ENCODE measurements around the gene BCKDK. TPM values are rescaled to one million over a fixed set of nuclear protein-coding genes. Genes with fewer than 3 reads are reported as not detected.
"Not testable (repeated sequence)": the region's sequence is repeated elsewhere in the genome, so short reads cannot be mapped to it uniquely, and the experiment has no call there.

The BCKDK gene
- total RNA-seq, 4 donors from 2014 or later = 60.7 to 85.3 (median 78.6) TPM

DNA sequence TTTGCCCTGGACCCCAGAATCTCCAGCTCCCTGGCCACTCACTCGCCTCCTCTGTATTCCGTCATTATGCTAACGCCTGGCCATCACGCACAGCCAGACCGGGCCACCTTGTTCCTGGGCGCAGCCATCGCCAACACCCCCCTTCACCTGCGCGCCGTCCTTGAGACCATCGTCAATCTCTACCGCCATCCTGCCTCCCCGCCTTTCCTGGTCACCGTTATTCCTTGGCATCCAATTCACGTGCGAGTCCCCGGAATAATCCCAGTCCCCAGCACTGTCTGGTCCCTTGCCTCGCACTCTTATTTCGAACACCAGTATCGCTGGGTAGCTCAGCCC, 14.1 kb upstream of the BCKDK start:
- TF ChIP-seq, protein P1, sequence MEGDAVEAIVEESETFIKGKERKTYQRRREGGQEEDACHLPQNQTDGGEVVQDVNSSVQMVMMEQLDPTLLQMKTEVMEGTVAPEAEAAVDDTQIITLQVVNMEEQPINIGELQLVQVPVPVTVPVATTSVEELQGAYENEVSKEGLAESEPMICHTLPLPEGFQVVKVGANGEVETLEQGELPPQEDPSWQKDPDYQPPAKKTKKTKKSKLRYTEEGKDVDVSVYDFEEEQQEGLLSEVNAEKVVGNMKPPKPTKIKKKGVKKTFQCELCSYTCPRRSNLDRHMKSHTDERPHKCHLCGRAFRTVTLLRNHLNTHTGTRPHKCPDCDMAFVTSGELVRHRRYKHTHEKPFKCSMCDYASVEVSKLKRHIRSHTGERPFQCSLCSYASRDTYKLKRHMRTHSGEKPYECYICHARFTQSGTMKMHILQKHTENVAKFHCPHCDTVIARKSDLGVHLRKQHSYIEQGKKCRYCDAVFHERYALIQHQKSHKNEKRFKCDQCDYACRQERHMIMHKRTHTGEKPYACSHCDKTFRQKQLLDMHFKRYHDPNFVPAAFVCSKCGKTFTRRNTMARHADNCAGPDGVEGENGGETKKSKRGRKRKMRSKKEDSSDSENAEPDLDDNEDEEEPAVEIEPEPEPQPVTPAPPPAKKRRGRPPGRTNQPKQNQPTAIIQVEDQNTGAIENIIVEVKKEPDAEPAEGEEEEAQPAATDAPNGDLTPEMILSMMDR (IDR thresholded peaks at IDR 0.05) = no peak
- no peak for TF ChIP-seq POLR2A (IDR thresholded peaks at IDR 0.05)
- 0 to 1% methylated on average over 19 to 20 of the region's 20 CpGs for WGBS, 2 donors
- intact Hi-C loops (cut with DNase I; ENCODE audit: low total_unique reads) = loop anchor here (5.0 kb wide), 1 partner anchor 107 kb away; the partner anchor contains the start of gene HSD3B7
- H3K4me3 ChIP-seq (ENCODE audit: low read depth, poor library complexity, severe bottlenecking) = peak overlapping the region; percentile 82
- no peak for DNase-seq (ENCODE audit: low spot score in 2 of 2)

DNA sequence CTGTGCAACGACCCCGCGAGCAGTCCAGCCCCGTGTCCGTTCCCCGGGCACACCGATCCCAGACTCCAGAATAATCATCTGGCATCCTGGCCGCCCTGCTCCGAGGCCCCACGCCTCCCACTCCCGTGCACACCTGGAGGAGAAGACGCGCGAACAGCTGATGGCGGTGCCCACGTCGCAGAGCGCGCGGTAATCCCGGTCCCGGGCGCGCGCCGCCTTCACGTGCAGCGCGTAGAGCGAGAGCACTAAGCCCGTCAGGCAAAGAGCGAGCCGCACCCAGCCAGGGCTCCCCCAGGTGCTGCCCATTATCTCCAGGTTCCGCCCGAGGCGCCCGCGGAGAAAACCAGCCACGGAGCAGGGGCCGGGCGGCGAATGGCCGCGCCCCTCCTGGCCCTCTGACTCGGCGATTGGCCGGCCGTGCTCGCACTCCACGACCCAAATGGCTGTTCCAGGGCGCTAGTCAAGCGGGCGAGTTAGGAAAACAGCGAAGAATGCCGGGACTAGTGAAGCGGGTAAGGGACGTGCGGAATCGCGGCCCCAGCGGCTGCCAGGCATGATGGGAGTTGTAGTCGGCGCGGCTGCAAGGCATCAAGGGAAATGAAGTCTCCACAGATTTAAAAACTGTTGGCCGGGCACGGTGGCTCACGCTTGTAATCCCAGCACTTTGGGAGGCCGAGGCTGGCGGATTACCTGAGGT, 13.6 kb upstream of the BCKDK start, which contains the start of gene VKORC1:
Gene VKORC1, minus strand, starts transcription at position 374 of the 697 bp plus-strand sequence. Its CDS starts 68 bp downstream, at position 306.
- intact Hi-C loops (cut with DNase I; ENCODE audit: low total_unique reads) = loop anchor here (5.0 kb wide), 1 partner anchor 107 kb away; the partner anchor contains the start of gene HSD3B7
- TF ChIP-seq, protein P1 (IDR thresholded peaks at IDR 0.05) = no peak
- no peak for TF ChIP-seq POLR2A (IDR thresholded peaks at IDR 0.05)
- 0% methylated on average over 27 to 58 of the region's 69 CpGs for WGBS, 2 donors
- peak; percentile 95 to 98 for DNase-seq (ENCODE audit: low spot score in 2 of 2)
- H3K4me3 ChIP-seq (ENCODE audit: low read depth, poor library complexity, severe bottlenecking) = peak within 1 kb of the TSS; percentile 82

DNA sequence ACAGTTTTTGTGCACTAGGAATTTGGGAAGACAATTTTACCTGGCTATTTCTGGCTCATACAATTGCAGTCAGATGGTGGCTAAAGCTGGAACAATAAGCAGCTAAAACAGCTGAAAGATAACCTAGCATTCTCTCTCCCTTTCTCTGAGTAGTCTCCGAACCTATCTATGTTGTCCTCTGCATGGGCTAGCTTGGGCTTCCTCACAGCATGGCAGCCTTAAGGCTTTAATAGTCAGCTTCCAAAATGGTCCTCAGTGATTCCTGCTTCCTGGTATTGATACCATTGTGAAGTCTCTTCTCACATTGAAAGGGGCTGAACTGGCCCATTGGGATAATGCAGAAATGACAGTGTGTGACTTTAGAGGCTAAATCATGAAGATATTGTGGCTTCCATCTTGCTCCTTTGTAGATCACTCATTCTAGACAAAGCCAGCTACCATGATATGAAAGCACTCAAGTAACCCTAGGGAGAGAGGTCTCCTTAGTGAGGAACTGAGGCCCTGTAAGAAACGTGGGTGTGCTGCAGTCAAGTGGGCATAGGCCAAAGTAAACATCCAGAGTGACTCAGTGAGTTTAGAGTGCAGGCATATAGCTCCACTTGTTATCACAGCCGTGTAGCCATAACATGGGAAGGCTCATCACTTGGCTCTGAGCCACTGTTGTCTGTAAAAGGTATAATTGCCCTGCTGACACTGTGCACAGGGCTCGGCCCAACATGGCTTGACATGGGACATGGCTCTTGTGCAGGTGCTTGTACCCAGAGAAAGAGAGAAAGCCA, 8.1 kb upstream of the BCKDK start:
- intact Hi-C loops (cut with DNase I; ENCODE audit: low total_unique reads) = no loop called here
- 70 to 76% methylated on average over 4 of the region's 4 CpGs for WGBS, 2 donors

DNA sequence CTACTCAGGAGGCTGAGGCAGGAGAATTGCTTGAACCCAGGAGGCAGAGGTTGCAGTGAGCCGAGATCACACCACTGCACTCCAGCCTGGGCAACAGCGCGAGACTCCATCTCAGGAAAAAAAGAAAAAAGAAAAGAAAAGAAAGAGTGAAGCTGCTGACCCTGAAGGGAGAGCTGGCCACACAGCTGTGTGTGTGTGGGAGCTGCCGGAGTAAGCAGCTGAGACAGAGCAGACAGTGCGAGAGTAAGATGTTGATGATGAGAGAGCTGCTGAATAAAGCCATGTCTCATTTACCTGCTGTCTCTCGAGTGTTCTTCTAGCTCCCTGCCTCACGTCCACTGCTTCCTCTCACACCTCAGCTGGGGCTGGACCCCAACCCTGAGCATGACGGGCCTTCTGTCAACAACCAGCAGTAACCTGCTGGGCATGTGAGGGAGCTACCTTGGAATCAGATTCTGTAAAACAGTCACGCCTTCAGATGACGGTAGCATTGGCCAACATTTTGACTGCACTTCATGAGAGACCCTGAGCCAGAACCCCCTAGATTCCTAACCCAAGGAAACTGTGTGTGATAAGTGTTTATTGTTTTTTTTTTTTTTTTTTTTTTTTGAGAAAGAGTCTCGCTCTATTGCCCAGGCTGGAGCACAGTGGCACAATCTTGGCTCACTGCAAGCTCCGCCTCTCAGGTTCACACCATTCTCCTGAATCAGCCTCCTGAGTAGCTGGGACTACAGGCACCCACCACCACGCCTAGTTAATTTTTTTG, 7.1 kb upstream of the BCKDK start:
- H3K4me3 ChIP-seq (ENCODE audit: low read depth, poor library complexity, severe bottlenecking); intact Hi-C loops (cut with DNase I; ENCODE audit: low total_unique reads); DNase-seq (ENCODE audit: low spot score in 2 of 2): not testable (repeated sequence)
- 87 to 89% methylated on average over 13 of the region's 13 CpGs for WGBS, 2 donors

More for the DNA sequence above, 8.1 kb upstream of the BCKDK start:
- no peak overlapping the region for H3K4me3 ChIP-seq (ENCODE audit: low read depth, poor library complexity, severe bottlenecking)
- DNase-seq (ENCODE audit: low spot score in 2 of 2) = no peak
- TF ChIP-seq, protein P1 (IDR thresholded peaks at IDR 0.05) = no peak
- TF ChIP-seq POLR2A (IDR thresholded peaks at IDR 0.05) = no peak

DNA sequence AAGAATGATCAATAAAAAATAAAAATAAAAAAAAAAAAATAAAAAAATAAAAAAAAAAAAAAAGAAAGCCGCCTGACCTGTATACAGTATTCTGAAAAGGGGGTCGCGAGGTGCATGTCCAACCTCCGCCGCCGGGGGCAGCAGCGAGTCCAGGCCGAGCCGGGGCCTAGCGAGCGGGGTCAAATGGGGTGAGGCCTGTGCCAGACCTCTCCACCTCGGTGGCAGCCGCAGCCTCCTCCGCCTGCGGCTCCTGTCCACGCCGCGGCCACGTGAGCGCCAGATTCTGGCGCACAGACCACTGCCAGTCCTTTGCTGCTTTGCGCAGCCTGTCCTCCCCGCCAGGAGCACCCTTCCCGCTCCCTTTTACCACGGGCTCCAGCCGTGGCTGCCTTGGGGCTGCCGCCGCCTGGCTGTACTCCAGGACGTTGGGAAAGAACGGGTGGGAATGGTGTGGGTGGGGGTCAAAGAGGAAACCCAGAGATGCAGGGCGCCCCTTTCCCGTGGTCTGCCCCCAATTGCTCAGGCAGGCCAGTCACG, 2.4 kb upstream of the BCKDK start:
- TF ChIP-seq POLR2A (IDR thresholded peaks at IDR 0.05) = no peak
- TF ChIP-seq, protein P1 (IDR thresholded peaks at IDR 0.05) = peak in 1 of 3 donors; percentile 95
- no peak overlapping the region for H3K4me3 ChIP-seq (ENCODE audit: low read depth, poor library complexity, severe bottlenecking)
- intact Hi-C loops (cut with DNase I; ENCODE audit: low total_unique reads) = no loop called here
- peak; percentile 83 to 98 for DNase-seq (ENCODE audit: low spot score in 2 of 2)
- WGBS, 2 donors = 10% methylated on average over 33 of the region's 33 CpGs
